Liver (tissue), 9 donors: ENCODE measurements around the gene PPM1L. TPM values are rescaled to one million over a fixed set of nuclear protein-coding genes. Genes with fewer than 3 reads are reported as not detected.

ENCODE experiments used
- DNase-seq: peaks from one replicate; pipeline ENCODE4 v3.0.0-alpha.2; 2017; ENCODE audit warnings: low spot score
- H3K27ac ChIP-seq, 2 donors: one replicate each; pipeline ENCODE4 v1.7.0; 2013; ENCODE audit warnings: inconsistent platforms in 2 of 2, low read length in 2 of 2, control low read depth in 1 of 2, low read depth in 1 of 2, mild to moderate bottlenecking in 1 of 2
- H3K27me3 ChIP-seq, 4 donors: one replicate each; pipeline versions ENCODE4 v1.6.1 to v1.7.0; 2013; ENCODE audit warnings: low read length in 3 of 4, inconsistent platforms in 1 of 4, mild to moderate bottlenecking in 1 of 4, moderate library complexity in 1 of 4; ENCODE audit not compliant: control insufficient read depth in 4 of 4, insufficient read depth in 4 of 4
- H3K36me3 ChIP-seq, 4 donors: one replicate each; pipeline versions ENCODE4 v1.6.1 to v1.7.0; 2013; ENCODE audit warnings: low read length in 3 of 4, mild to moderate bottlenecking in 3 of 4, low read depth in 1 of 4, moderate library complexity in 1 of 4; ENCODE audit not compliant: control insufficient read depth in 4 of 4, insufficient read depth in 3 of 4
- H3K4me1 ChIP-seq, 4 donors: one replicate each; pipeline versions ENCODE4 v1.6.1 to v1.7.0; 2013; ENCODE audit warnings: low read length in 3 of 4, mild to moderate bottlenecking in 3 of 4, moderate library complexity in 1 of 4; ENCODE audit not compliant: control insufficient read depth in 4 of 4, insufficient read depth in 4 of 4
- H3K4me3 ChIP-seq, 3 donors: one replicate each; pipeline versions ENCODE4 v1.6.1 to v1.7.0; 2013; ENCODE audit warnings: low read length in 3 of 3, control low read depth in 1 of 3, low read depth in 1 of 3, mild to moderate bottlenecking in 1 of 3
- H3K9ac ChIP-seq, 2 donors: one replicate each; pipeline ENCODE4 v1.7.0; 2013; ENCODE audit warnings: low read length in 2 of 2, mild to moderate bottlenecking in 2 of 2, moderate library complexity in 2 of 2, control low read depth in 1 of 2, low read depth in 1 of 2
- H3K9me3 ChIP-seq, 4 donors: one replicate each; pipeline versions ENCODE4 v1.6.1 to v1.7.0; 2013; ENCODE audit warnings: low read length in 3 of 4; ENCODE audit not compliant: control insufficient read depth in 4 of 4
- CTCF ChIP-seq: fragments of 150-350 bp; IDR thresholded peaks from 2 replicates; pipeline ENCODE4 v1.5.1; 2017; ENCODE audit warnings: improper control_type of control experiment, low read depth, low read length; ENCODE audit not compliant: missing input control
- EGR1 ChIP-seq, 2 donors: IDR thresholded peaks; 2 replicates each; pipeline ENCODE4 v1.6.1; 2016 to 2018; ENCODE audit warnings: antibody characterized with exemption in 2 of 2, low read depth in 2 of 2
- FOXA1 ChIP-seq: IDR thresholded peaks from 2 replicates; pipeline ENCODE4 v1.6.1; 2016; ENCODE audit warnings: antibody characterized with exemption
- FOXA2 ChIP-seq: IDR thresholded peaks from 2 replicates; pipeline ENCODE4 v1.6.1; 2016; ENCODE audit warnings: antibody characterized with exemption
- GABPA ChIP-seq, 2 donors: IDR thresholded peaks in 1 of 2; conservative IDR thresholded peaks in 1 of 2; 2 replicates each; pipeline ENCODE4 v1.6.1; 2016; ENCODE audit warnings: antibody characterized with exemption in 2 of 2, mild to moderate bottlenecking in 1 of 2, moderate library complexity in 1 of 2
- HNF4A ChIP-seq, 2 donors: conservative IDR thresholded peaks; 2 replicates each; pipeline ENCODE4 v1.6.1; 2016; ENCODE audit warnings: antibody characterized with exemption in 2 of 2, mild to moderate bottlenecking in 2 of 2
- JUND ChIP-seq, 2 donors: IDR thresholded peaks; 2 replicates each; pipeline ENCODE4 v1.6.1; 2016; ENCODE audit warnings: antibody characterized with exemption in 2 of 2
- MAX ChIP-seq: IDR thresholded peaks from 2 replicates; pipeline ENCODE4 v1.6.1; 2016; ENCODE audit warnings: antibody characterized with exemption
- NR2F2 ChIP-seq: IDR thresholded peaks from 2 replicates; pipeline ENCODE4 v1.6.1; 2016; ENCODE audit warnings: antibody characterized with exemption
- RAD21 ChIP-seq, 2 donors: IDR thresholded peaks; 2 replicates each; pipeline ENCODE4 v1.6.1; 2016; ENCODE audit warnings: antibody characterized with exemption in 2 of 2, mild to moderate bottlenecking in 2 of 2
- RXRA ChIP-seq, 2 donors: IDR thresholded peaks; 2 replicates each; pipeline ENCODE4 v1.6.1; 2017 to 2018; ENCODE audit warnings: antibody characterized with exemption in 2 of 2, mild to moderate bottlenecking in 1 of 2
- SP1 ChIP-seq: IDR thresholded peaks from 2 replicates; pipeline ENCODE4 v1.6.1; 2018; ENCODE audit warnings: antibody characterized with exemption, mild to moderate bottlenecking
- TAF1 ChIP-seq: conservative IDR thresholded peaks from 2 replicates; pipeline ENCODE4 v1.6.1; 2016; ENCODE audit warnings: antibody characterized with exemption, mild to moderate bottlenecking
- YY1 ChIP-seq: IDR thresholded peaks from 2 replicates; pipeline ENCODE4 v1.6.1; 2016; ENCODE audit warnings: antibody characterized with exemption, mild to moderate bottlenecking
- ZBTB33 ChIP-seq: IDR thresholded peaks from 2 replicates; pipeline ENCODE4 v1.6.1; 2016; ENCODE audit warnings: antibody characterized with exemption
- WGBS: extraction: QIAGEN DNeasy Blood & Tissue Kit; methylation state at CpG from one replicate; pipeline ENCODE4 v1.1.7; 2013; 5-methylcytosine and 5-hydroxymethylcytosine counted together
- polyA plus RNA-seq, 2 donors: library from polyadenylated mRNA; stranded (reverse) in 1 of 2; unstranded in 1 of 2; fragments of 200-250 nt in 1 of 2; fragments of >200 nt in 1 of 2; fragmentation: Nextera tagmentation in 1 of 2; extraction: Ambion mirVana in 1 of 2; gene quantifications; one replicate each; pipeline versions ENCODE4 v1.2.1 to v1.2.3, GENCODE V29; 2013 to 2015
- total RNA-seq, 2 donors: library from RNA; depleted of rRNA; stranded (reverse); fragments of >200 nt; gene quantifications; one replicate each; pipeline ENCODE4 v1.2.3, GENCODE V29; 2014
- TF ChIP-seq, protein P1 (sequence below): IDR thresholded peaks from 2 replicates; pipeline ENCODE4 v1.6.1; 2016; ENCODE audit warnings: antibody characterized with exemption, mild to moderate bottlenecking
- TF ChIP-seq, protein P2 (sequence below): IDR thresholded peaks from 2 replicates; pipeline ENCODE4 v1.6.1; 2016; ENCODE audit warnings: antibody characterized with exemption
- donor health status: healthy.
- donor health status: healthy.
- donor health status: healthy.
- donor health status: healthy.
- donor health status: healthy.

Gene PPM1L
- total and polyA plus RNA-seq, 4 donors, result 1.6 to 8.5 (median 4.8) TPM

DNA sequence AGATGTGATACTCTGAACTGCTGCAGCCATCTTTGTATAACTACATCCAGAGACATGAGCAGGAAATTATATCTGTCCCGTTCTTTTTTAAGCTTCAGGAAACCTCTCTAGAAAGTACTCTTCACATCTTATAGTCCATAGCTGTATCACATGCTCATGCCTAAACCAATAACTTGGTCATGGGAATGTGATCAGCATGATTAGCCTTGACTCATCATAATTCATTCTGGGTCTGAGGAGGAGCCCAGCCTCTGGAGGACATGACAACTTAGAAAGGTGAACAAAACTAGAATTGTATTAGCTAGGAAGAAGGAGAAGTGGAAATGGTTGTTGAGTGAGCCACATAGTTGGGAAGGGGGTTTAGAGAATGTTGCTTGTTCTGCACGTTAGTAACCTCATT is 12.9 kb downstream of the PPM1L start:
- Histone ChIP-seq H3K9ac (no peak overlapping the region), H3K9me3 (no peaks in the 10 kb centered on the region), H3K27ac (no peak overlapping the region), H3K27me3 (no peaks in the 10 kb centered on the region), H3K4me3 (no peak overlapping the region), H3K4me1 (peaks cover 0 to 5% (median under 1%) of the 10 kb centered on the region in 4 donors), H3K36me3 (no peaks in the 10 kb centered on the region)
- WGBS, result 91% methylated on average over 2 of the region's 2 CpGs
- no peak for TF ChIP-seq CTCF
- TF ChIP-seq NR2F2, result no peak
- TF ChIP-seq, protein P1, sequence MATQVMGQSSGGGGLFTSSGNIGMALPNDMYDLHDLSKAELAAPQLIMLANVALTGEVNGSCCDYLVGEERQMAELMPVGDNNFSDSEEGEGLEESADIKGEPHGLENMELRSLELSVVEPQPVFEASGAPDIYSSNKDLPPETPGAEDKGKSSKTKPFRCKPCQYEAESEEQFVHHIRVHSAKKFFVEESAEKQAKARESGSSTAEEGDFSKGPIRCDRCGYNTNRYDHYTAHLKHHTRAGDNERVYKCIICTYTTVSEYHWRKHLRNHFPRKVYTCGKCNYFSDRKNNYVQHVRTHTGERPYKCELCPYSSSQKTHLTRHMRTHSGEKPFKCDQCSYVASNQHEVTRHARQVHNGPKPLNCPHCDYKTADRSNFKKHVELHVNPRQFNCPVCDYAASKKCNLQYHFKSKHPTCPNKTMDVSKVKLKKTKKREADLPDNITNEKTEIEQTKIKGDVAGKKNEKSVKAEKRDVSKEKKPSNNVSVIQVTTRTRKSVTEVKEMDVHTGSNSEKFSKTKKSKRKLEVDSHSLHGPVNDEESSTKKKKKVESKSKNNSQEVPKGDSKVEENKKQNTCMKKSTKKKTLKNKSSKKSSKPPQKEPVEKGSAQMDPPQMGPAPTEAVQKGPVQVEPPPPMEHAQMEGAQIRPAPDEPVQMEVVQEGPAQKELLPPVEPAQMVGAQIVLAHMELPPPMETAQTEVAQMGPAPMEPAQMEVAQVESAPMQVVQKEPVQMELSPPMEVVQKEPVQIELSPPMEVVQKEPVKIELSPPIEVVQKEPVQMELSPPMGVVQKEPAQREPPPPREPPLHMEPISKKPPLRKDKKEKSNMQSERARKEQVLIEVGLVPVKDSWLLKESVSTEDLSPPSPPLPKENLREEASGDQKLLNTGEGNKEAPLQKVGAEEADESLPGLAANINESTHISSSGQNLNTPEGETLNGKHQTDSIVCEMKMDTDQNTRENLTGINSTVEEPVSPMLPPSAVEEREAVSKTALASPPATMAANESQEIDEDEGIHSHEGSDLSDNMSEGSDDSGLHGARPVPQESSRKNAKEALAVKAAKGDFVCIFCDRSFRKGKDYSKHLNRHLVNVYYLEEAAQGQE, result no peak
- TF ChIP-seq MAX, result no peak
- no peak for TF ChIP-seq RXRA (IDR thresholded peaks at IDR 0.05)
- no peak for TF ChIP-seq FOXA2
- no peak for TF ChIP-seq TAF1
- no peak for TF ChIP-seq YY1
- DNase-seq, result no peak

GRCh38 chr3:160771811-160772459 is 15.9 kb downstream of the PPM1L start:
- peaks cover 0 to 5% (median under 1%) of the 10 kb centered on the region in 4 donors for H3K4me1 ChIP-seq
- TF ChIP-seq YY1 (no peak), TAF1 (no peak), JUND (IDR thresholded peaks at IDR 0.05) (no peak), GABPA (IDR thresholded peaks at IDR 0.05 in 1 of 2, conservative IDR thresholded peaks at IDR 0.05 in 1 of 2) (no peak), FOXA1 (no peak), RAD21 (IDR thresholded peaks at IDR 0.05) (no peak), ZBTB33 (no peak), HNF4A (conservative IDR thresholded peaks at IDR 0.05) (no peak), SP1 (no peak), NR2F2 (no peak), EGR1 (IDR thresholded peaks at IDR 0.05; ENCODE audit: low read depth in 2 of 2) (no peak), FOXA2 (no peak)
- TF ChIP-seq, protein P2, sequence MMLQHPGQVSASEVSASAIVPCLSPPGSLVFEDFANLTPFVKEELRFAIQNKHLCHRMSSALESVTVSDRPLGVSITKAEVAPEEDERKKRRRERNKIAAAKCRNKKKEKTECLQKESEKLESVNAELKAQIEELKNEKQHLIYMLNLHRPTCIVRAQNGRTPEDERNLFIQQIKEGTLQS, result no peak
- TF ChIP-seq, protein P1, result no peak
- DNase-seq, result no peak
- peak overlapping the region in 1 of 2 donors; percentile 27 for H3K27ac ChIP-seq
- H3K9ac ChIP-seq, result peak overlapping the region in 1 of 2 donors; percentile 1
- no peak overlapping the region for H3K4me3 ChIP-seq
- no peaks in the 10 kb centered on the region for H3K9me3 ChIP-seq
- no peaks in the 10 kb centered on the region for H3K36me3 ChIP-seq
- WGBS, result 81% methylated on average over 1 of the region's 1 CpG
- no peaks in the 10 kb centered on the region for H3K27me3 ChIP-seq
